ENCODE measurements around the gene VAX1. TPM values are rescaled to one million over a fixed set of nuclear protein-coding genes. Genes with fewer than 3 reads are reported as not detected.
A peak's percentile ranks its signal among the peaks of the same experiment; 100 is the strongest.

The VAX1 gene
- total RNA-seq, 1 experiment from 2014 or later, result 0.04 TPM

DNA sequence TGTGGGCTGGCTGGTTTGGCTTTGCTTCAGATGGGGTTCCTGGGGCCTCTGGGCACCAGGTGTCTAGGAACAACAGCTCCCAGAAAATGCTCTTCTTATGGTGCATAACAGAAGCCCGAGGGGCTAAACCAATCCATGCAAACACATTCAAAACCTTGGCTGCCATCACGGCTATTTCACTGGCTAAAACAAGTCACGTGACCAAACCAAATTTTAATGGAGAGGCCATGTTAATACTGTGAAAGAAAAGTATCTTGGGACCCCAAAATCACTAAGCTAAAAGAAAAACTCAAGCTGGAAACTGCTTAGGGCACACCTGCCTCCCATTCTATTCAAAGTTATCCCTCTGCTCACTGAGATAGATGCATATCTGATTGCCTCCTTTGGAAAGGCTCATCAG lies 40.1 kb upstream of the VAX1 start:
- no peaks in the 10 kb centered on the region for H3K36me3 Mint-ChIP-seq
- TF ChIP-seq TCF7 (CRISPR knock-in tag; IDR thresholded peaks at IDR 0.05; ENCODE audit: low read depth) (no peak), PRRX2 (CRISPR knock-in tag; IDR thresholded peaks at IDR 0.05) (no peak), PREB (CRISPR knock-in tag; IDR thresholded peaks at IDR 0.05; ENCODE audit: borderline replicate concordance) (no peak), FOXP1 (CRISPR knock-in tag; IDR thresholded peaks at IDR 0.05; ENCODE audit: borderline replicate concordance) (no peak), ZBTB43 (CRISPR knock-in tag; IDR thresholded peaks at IDR 0.05) (no peak), ERG (CRISPR knock-in tag; IDR thresholded peaks at IDR 0.05) (no peak), ZNF396 (CRISPR knock-in tag; IDR thresholded peaks at IDR 0.05; ENCODE audit: borderline replicate concordance) (no peak)
- TF ChIP-seq, protein P1, sequence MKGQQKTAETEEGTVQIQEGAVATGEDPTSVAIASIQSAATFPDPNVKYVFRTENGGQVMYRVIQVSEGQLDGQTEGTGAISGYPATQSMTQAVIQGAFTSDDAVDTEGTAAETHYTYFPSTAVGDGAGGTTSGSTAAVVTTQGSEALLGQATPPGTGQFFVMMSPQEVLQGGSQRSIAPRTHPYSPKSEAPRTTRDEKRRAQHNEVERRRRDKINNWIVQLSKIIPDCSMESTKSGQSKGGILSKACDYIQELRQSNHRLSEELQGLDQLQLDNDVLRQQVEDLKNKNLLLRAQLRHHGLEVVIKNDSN (CRISPR knock-in tag; IDR thresholded peaks at IDR 0.05), result no peak
- TF ChIP-seq, protein P2, sequence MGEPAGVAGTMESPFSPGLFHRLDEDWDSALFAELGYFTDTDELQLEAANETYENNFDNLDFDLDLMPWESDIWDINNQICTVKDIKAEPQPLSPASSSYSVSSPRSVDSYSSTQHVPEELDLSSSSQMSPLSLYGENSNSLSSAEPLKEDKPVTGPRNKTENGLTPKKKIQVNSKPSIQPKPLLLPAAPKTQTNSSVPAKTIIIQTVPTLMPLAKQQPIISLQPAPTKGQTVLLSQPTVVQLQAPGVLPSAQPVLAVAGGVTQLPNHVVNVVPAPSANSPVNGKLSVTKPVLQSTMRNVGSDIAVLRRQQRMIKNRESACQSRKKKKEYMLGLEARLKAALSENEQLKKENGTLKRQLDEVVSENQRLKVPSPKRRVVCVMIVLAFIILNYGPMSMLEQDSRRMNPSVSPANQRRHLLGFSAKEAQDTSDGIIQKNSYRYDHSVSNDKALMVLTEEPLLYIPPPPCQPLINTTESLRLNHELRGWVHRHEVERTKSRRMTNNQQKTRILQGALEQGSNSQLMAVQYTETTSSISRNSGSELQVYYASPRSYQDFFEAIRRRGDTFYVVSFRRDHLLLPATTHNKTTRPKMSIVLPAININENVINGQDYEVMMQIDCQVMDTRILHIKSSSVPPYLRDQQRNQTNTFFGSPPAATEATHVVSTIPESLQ (CRISPR knock-in tag; IDR thresholded peaks at IDR 0.05), result no peak
- TF ChIP-seq, protein P3, sequence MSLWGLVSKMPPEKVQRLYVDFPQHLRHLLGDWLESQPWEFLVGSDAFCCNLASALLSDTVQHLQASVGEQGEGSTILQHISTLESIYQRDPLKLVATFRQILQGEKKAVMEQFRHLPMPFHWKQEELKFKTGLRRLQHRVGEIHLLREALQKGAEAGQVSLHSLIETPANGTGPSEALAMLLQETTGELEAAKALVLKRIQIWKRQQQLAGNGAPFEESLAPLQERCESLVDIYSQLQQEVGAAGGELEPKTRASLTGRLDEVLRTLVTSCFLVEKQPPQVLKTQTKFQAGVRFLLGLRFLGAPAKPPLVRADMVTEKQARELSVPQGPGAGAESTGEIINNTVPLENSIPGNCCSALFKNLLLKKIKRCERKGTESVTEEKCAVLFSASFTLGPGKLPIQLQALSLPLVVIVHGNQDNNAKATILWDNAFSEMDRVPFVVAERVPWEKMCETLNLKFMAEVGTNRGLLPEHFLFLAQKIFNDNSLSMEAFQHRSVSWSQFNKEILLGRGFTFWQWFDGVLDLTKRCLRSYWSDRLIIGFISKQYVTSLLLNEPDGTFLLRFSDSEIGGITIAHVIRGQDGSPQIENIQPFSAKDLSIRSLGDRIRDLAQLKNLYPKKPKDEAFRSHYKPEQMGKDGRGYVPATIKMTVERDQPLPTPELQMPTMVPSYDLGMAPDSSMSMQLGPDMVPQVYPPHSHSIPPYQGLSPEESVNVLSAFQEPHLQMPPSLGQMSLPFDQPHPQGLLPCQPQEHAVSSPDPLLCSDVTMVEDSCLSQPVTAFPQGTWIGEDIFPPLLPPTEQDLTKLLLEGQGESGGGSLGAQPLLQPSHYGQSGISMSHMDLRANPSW (CRISPR knock-in tag; conservative IDR thresholded peaks at IDR 0.05; ENCODE audit: low read depth), result no peak
- H3K27ac Mint-ChIP-seq, result no peak overlapping the region
- H3K4me1 Mint-ChIP-seq, result peaks cover 14% of the 10 kb centered on the region
- POLR2A ChIA-PET, result interaction anchor here (0.6 kb wide), 1 partner anchor 204 kb away, joined by 3 read pairs; no protein-coding TSS in a partner anchor
- no peak for ATAC-seq
- CTCF ChIA-PET, result interaction anchor here (1.2 kb wide), 1 partner anchor 38 kb away, joined by 3 read pairs; no protein-coding TSS in a partner anchor
- H3K27me3 Mint-ChIP-seq (ENCODE audit: low read depth), result peaks cover 78% of the 10 kb centered on the region
- no peak overlapping the region for H3K4me3 Mint-ChIP-seq
- DNase-seq (ENCODE audit: low spot score), result no peak
- H3K9me3 Mint-ChIP-seq, result no peaks in the 10 kb centered on the region

DNA sequence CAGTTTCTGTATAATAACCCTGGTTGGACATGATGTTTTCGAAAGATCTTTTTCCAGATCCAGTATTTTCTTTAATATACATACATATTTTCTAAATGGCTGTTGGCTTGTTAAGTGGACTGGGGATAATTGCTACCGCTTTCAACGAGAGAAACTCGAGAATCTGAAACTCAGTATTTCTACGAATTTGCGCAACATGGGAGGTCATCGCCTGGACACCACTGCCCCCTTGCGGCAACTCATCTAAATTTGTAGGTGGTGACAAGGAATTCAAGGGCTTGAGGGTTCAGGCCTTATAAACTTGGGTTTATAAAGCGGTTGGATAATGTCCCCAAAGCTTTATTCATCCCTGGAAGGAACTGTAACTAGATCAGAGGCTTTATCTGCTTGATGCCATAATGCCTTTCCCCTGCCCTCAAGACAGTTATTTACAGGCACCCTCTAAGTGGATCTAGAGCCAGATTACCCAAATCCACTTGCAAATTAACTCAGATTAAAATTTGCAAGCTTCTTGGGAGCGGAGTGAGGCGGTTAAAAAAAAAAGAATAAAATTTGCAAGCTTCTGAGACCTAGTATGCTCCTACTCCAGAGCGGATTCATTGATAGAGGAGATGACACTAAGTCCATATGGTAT lies 37.9 kb upstream of the VAX1 start:
- POLR2A ChIA-PET, result no interaction called here
- H3K4me1 Mint-ChIP-seq, result peaks cover 14% of the 10 kb centered on the region

More for the DNA sequence above, 37.9 kb upstream of the VAX1 start:
- Mint-ChIP-seq H3K27ac (no peak overlapping the region), H3K4me3 (peak overlapping the region; percentile 78), H3K36me3 (no peaks in the 10 kb centered on the region), H3K27me3 (ENCODE audit: low read depth) (peaks cover 94% of the 10 kb centered on the region), H3K9me3 (no peaks in the 10 kb centered on the region)
- ATAC-seq, result peak; percentile 14; the same call in 1 of the 2 replicates
- TF ChIP-seq FOXP1 (CRISPR knock-in tag; IDR thresholded peaks at IDR 0.05; ENCODE audit: borderline replicate concordance) (no peak), CTCF (IDR thresholded peaks at IDR 0.05) (peak; percentile 78)
- DNase-seq (ENCODE audit: low spot score), result peak; percentile 81
- CTCF ChIA-PET, result interaction anchor here (0.7 to 4.0 kb wide), 33 partner anchors 10 to 549 kb away, joined by 3 to 99 read pairs (median 8); partner anchors contain the start of gene SHTN1

Measured in WTC11 (cell line).